GM13977 (cell line): ENCODE results near the gene DNAJC5.
"Not testable (repeated sequence)": the region's sequence is repeated elsewhere in the genome, so short reads cannot be mapped to it uniquely, and the experiment has no call there.

Source experiments
- DNase-seq: peaks from one replicate; pipeline ENCODE4 v3.0.0; 2012; ENCODE audit warnings: low spot score
- CTCF ChIP-seq: IDR thresholded peaks from 2 replicates; pipeline ENCODE4 v1.5.1; 2012; ENCODE audit warnings: mild to moderate bottlenecking, control low read depth; ENCODE audit not compliant: insufficient read depth; ENCODE audit errors: extremely low read depth, missing control alignments
- in situ Hi-C: fragments of 300-500 bp; cut with MboI; formaldehyde crosslinking; loops from one replicate; pipeline ENCODE4 v1.12.0; 2022; ENCODE audit warnings: low sequenced_read_pairs, low pct_unique_long_range_greater_than_20kb, mixed read lengths, inconsistent platforms; ENCODE audit not compliant: unreplicated experiment

DNAJC5 gene

GRCh38 chr20:63959699-63960075, 64.8 kb downstream of the DNAJC5 start:
- TF ChIP-seq CTCF, result no peak
- DNase-seq, result no peak
- in situ Hi-C loops, result no loop called here

- in situ Hi-C loops, result not testable (repeated sequence)
Measured at GRCh38 chr20:63960654-63961621, 66.0 kb downstream of the DNAJC5 start.

DNA sequence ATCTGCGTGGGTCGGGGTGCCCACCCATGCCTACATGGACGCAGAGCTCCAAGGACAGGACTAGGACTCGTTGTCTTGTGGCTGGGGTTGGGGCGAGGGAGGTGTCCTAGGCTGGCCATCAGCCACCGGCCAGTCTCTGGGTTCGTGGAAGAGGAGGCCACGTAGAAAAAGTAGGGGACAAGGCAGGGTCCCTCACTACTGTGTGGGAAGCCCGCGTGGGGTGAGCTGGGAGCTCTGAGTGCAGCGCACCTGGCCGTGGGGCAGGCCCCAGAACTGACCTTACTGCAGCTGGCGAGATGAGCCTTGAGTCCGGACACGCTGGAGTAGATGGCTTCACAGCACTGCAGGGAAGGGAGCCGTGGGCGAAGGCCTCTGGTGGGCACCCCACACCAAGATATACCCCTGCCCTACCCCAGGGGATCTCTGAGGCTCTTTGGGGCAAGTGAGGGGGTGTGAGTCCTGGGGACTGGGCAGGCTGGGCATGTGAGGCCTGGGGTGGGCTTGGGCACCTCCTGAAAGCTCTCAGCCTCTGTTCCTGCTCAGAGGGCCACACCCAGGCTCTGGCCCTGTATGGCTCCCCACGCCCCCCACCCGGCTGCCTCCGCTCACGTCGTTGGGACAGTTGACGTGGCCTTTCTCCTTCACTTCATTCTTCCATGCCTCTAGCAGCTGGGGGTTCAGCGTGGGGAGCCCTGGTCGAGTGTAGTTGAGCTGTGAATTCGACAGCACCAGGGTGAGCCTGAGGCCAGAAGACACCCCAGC, 66.9 kb downstream of the DNAJC5 start:
- in situ Hi-C loops, result no loop called here
- DNase-seq, result no peak
- no peak for TF ChIP-seq CTCF

More at GRCh38 chr20:63960654-63961621, 66.0 kb downstream of the DNAJC5 start:
- DNase-seq, result not testable (repeated sequence)

- in situ Hi-C loops, result no loop called here
- no peak for TF ChIP-seq CTCF
- no peak for DNase-seq
Measured at GRCh38 chr20:63962426-63963347, 67.8 kb downstream of the DNAJC5 start.

DNA sequence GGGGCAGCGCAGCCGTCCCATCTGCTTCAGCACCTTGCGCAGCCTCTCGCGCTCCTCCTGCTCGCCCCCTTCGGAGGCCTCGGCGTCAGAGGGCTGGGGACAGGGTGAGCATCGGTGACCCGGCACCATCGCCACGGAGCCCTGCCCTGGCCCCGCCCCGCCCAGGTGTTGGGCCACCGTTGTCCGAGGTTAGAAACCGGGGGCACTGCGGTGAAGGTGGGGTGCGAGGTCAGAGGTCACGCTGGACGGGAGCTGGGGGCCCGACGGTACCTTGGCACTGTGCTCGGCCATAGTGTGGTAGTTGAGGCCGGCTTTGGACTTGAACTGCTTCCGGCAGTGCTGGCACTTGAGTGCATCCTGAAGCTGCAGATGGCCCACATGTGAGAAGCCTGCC, 68.4 kb downstream of the DNAJC5 start:
- in situ Hi-C loops, result no loop called here
- DNase-seq, result no peak

DNA sequence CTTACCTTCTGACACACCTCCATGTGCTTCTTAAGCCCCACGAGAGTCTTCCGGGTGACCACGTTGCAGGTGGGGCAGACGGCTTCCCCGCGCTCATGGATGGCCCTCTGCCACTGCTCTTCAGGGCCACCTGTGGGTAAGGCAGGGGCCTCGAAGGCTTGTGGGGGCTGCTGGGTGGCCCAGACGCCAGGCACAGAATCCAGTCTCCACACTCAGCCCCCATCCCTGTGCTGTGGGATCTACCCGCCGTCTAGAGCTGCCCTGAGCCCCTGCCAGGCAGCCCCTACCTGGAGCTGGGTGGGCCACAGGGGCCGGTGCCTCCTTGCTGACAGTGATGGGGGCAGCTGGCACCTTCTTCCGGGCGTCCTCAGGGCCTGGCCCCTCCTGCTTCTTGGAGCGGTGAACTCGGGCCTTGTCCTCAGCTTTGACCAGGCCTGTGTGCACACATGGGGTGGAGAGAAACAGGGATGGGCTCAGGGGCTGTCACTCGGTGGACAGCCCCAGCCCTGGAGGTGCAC, 68.9 kb downstream of the DNAJC5 start:
- in situ Hi-C loops, result no loop called here
- DNase-seq, result no peak
- TF ChIP-seq CTCF, result no peak

More for the DNA sequence above, 68.4 kb downstream of the DNAJC5 start:
- TF ChIP-seq CTCF, result no peak
